Measurements from ENCODE around the gene USH2A.

Gene USH2A

GRCh38 chr1:216314379-216315095 lies 108.7 kb downstream of the USH2A start:
- Histone ChIP-seq H3K4me3 (ENCODE audit: low read depth, low read length) (no peak overlapping the region), H3K9me3 (ENCODE audit: severe bottlenecking) (no peaks in the 10 kb centered on the region), H3K27me3 (ENCODE audit: insufficient read depth, low read depth, severe bottlenecking) (no peaks in the 10 kb centered on the region), H3K36me3 (no peaks in the 10 kb centered on the region), H3K27ac (no peak overlapping the region)
- no peak for DNase-seq
- TF ChIP-seq, protein P1, sequence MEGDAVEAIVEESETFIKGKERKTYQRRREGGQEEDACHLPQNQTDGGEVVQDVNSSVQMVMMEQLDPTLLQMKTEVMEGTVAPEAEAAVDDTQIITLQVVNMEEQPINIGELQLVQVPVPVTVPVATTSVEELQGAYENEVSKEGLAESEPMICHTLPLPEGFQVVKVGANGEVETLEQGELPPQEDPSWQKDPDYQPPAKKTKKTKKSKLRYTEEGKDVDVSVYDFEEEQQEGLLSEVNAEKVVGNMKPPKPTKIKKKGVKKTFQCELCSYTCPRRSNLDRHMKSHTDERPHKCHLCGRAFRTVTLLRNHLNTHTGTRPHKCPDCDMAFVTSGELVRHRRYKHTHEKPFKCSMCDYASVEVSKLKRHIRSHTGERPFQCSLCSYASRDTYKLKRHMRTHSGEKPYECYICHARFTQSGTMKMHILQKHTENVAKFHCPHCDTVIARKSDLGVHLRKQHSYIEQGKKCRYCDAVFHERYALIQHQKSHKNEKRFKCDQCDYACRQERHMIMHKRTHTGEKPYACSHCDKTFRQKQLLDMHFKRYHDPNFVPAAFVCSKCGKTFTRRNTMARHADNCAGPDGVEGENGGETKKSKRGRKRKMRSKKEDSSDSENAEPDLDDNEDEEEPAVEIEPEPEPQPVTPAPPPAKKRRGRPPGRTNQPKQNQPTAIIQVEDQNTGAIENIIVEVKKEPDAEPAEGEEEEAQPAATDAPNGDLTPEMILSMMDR (IDR thresholded peaks at IDR 0.05; ENCODE audit: low read depth, low read length): no peak

- no peaks in the 10 kb centered on the region for H3K9me3 ChIP-seq (ENCODE audit: severe bottlenecking)
- DNase-seq: peak; percentile 86
- no peak overlapping the region for H3K27ac ChIP-seq
- TF ChIP-seq, protein P1 (IDR thresholded peaks at IDR 0.05; ENCODE audit: low read depth, low read length): peak; percentile 84
- no peaks in the 10 kb centered on the region for H3K36me3 ChIP-seq
- H3K4me3 ChIP-seq (ENCODE audit: low read depth, low read length): no peak overlapping the region
- H3K27me3 ChIP-seq (ENCODE audit: insufficient read depth, low read depth, severe bottlenecking): no peaks in the 10 kb centered on the region
Observed at GRCh38 chr1:216310776-216311175, 112.5 kb downstream of the USH2A start.

GRCh38 chr1:216306830-216307229 lies 116.4 kb downstream of the USH2A start:
- DNase-seq: no peak
- Histone ChIP-seq H3K36me3 (no peaks in the 10 kb centered on the region), H3K9me3 (ENCODE audit: severe bottlenecking) (no peaks in the 10 kb centered on the region), H3K27ac (no peak overlapping the region), H3K27me3 (ENCODE audit: insufficient read depth, low read depth, severe bottlenecking) (no peaks in the 10 kb centered on the region), H3K4me3 (ENCODE audit: low read depth, low read length) (no peak overlapping the region)
- TF ChIP-seq, protein P1 (IDR thresholded peaks at IDR 0.05; ENCODE audit: low read depth, low read length): no peak

- Histone ChIP-seq H3K4me3 (ENCODE audit: low read depth, low read length) (no peak overlapping the region), H3K9me3 (ENCODE audit: severe bottlenecking) (no peaks in the 10 kb centered on the region), H3K27me3 (ENCODE audit: insufficient read depth, low read depth, severe bottlenecking) (no peaks in the 10 kb centered on the region), H3K27ac (no peak overlapping the region), H3K36me3 (no peaks in the 10 kb centered on the region)
- DNase-seq: no peak
- TF ChIP-seq, protein P1 (IDR thresholded peaks at IDR 0.05; ENCODE audit: low read depth, low read length): no peak
Observed at GRCh38 chr1:216303690-216304089, 119.6 kb downstream of the USH2A start.

- Histone ChIP-seq H3K36me3 (no peaks in the 10 kb centered on the region), H3K27me3 (ENCODE audit: insufficient read depth, low read depth, severe bottlenecking) (no peaks in the 10 kb centered on the region), H3K4me3 (ENCODE audit: low read depth, low read length) (no peak overlapping the region), H3K9me3 (ENCODE audit: severe bottlenecking) (no peaks in the 10 kb centered on the region), H3K27ac (no peak overlapping the region)
- DNase-seq: no peak
- TF ChIP-seq, protein P1 (IDR thresholded peaks at IDR 0.05; ENCODE audit: low read depth, low read length): no peak
Observed at GRCh38 chr1:216293683-216294082, 129.6 kb downstream of the USH2A start.

DNA sequence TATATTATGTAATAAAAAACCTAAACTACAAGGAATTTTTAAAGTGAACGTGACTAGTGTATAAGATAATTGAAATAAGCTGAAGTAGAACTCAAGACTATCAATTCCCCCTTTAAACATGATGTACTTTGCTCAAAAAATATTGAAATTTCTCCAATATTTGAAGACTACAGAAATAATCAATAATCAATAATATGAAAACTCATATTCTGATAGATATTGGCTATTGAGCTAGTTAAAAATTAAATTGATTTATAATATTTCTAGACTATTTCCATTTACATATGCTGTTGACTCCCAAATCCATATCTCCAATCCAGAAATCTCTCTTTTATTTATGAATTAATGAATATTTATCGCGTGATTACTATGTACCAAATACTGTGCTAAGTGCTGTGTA lies 133.2 kb downstream of the USH2A start:
- H3K27ac ChIP-seq: no peak overlapping the region

More for the DNA sequence above, 133.2 kb downstream of the USH2A start:
- H3K9me3 ChIP-seq (ENCODE audit: severe bottlenecking): peaks cover 5% of the 10 kb centered on the region
- DNase-seq: no peak
- H3K36me3 ChIP-seq: no peaks in the 10 kb centered on the region
- TF ChIP-seq, protein P1 (IDR thresholded peaks at IDR 0.05; ENCODE audit: low read depth, low read length): no peak
- H3K4me3 ChIP-seq (ENCODE audit: low read depth, low read length): no peak overlapping the region
- H3K27me3 ChIP-seq (ENCODE audit: insufficient read depth, low read depth, severe bottlenecking): no peaks in the 10 kb centered on the region

All from WERI-Rb-1 (cell line).